NCI-H82 (cell line): ENCODE data around the gene BMPR1B.
A peak's percentile ranks its signal among the peaks of the same experiment; 100 is the strongest.
"Not testable (repeated sequence)": the region's sequence is repeated elsewhere in the genome, so short reads cannot be mapped to it uniquely, and the experiment has no call there.

ENCODE experiments used
- DNase-seq: peaks from one replicate; lab custom pipeline; 2025; lab: John Stamatoyannopoulos, UW

BMPR1B gene

GRCh38 chr4:94763005-94763404 lies 5.2 kb downstream of the BMPR1B start:
- no peak for DNase-seq

- no peak for DNase-seq
These were observed 5.7 kb downstream of the BMPR1B start for GRCh38 chr4:94763500-94763899.

- DNase-seq, result no peak
These were observed 6.3 kb downstream of the BMPR1B start for GRCh38 chr4:94764069-94764468.

DNA sequence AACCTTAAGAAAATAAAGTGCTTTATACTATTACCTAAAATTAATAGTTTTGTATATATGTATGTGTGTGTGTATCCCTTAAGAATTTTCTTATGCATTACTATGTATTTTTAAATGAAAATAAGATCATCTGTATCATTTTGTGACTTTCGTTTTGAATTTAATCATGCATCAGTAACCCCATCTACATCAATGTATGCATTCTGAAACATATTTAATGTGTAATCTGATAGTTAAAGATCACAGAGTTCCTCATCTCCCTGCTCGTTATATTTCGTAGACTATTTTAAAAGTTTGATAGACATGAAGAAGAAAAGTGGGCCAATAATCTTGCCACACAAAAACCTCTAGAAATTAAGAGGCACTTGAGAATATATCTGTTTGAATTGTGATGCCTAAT lies 7.4 kb downstream of the BMPR1B start:
- DNase-seq, result no peak

DNA sequence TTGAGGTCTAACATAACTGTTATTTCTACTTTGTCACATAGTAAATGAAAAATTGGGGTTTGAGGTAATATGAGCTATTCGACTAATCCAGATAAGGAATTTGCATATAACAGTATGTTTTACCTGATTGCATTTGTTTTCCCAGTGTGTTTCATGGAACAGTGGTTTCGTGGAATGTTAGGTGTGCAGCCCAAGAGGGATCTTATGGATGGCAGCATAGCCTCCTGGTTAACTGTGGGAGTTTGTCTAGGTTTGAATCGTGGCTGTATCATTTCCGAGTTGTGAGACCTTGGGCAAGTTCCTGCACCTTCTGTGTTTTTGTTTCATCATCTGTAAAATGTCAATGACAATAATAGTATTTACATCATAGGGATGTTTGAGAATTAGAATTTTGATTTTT lies 7.9 kb downstream of the BMPR1B start:
- DNase-seq, result no peak

DNA sequence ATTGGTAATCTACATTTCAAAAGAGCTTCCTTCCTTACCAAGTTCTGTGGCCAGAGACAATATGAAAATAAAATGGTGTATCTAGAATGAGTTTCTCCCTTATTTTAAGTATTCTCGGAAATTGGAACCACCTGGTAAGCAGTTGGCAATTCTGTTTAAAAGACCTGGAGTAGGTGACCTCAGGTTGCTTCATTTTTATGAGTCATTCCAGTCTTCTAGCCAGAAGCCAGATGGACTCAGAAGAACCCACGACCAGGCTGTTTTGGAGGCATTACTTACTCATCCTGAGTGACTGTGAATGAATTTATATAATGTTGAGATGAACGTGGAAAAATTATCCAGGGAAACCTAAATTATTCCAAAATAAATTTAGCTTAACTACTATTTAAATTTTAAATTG lies 9.1 kb downstream of the BMPR1B start:
- no peak for DNase-seq

GRCh38 chr4:94767446-94767845 lies 9.7 kb downstream of the BMPR1B start:
- DNase-seq, result no peak

DNA sequence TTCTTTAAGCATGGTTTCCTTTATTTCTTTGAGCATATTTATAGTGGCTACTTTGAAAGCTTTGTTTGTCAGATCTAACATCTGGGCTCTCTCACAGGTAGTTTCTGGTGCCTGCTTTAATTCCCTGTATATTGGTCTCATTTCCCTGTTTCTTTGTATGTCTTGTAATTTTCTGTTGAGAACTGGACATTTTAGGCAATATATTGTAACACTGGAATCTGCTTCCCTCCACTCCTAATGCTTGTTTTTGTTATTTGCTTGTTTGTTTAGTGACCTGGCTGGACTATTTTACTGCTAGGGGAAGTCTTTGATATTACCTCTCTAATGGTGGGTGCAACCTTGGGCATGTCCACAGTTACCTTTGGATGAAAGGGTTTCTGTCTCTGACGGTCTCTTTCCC lies 25.0 kb downstream of the BMPR1B start:
- no peak for DNase-seq

- DNase-seq, result no peak
These were observed 33.9 kb downstream of the BMPR1B start for GRCh38 chr4:94791701-94792100.

DNA sequence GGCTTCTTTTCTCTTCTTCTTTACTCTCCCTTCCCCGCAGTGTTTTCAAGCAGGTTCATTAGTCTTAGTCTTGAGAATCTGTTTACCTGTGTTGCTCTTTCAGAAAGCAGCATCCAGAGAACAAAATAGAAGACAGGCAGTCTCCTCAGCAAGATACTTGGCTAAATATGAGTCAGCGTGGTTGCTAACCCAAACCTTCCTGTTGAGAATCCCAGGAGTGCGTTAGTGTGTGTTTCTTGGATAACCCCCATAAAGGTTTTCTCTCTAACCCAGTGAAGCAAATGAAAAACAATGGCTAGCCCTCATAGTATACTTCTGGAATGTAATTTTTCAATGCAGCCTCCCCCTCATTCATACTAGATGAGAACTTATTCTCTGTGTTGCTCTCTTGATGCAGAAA lies 41.1 kb downstream of the BMPR1B start:
- DNase-seq, result no peak

GRCh38 chr4:94801016-94801415 lies 43.3 kb downstream of the BMPR1B start:
- DNase-seq, result peak; percentile 4

GRCh38 chr4:94802091-94802490 lies 44.3 kb downstream of the BMPR1B start:
- no peak for DNase-seq

- no peak for DNase-seq
These were observed 45.4 kb downstream of the BMPR1B start for GRCh38 chr4:94803181-94803580.

DNA sequence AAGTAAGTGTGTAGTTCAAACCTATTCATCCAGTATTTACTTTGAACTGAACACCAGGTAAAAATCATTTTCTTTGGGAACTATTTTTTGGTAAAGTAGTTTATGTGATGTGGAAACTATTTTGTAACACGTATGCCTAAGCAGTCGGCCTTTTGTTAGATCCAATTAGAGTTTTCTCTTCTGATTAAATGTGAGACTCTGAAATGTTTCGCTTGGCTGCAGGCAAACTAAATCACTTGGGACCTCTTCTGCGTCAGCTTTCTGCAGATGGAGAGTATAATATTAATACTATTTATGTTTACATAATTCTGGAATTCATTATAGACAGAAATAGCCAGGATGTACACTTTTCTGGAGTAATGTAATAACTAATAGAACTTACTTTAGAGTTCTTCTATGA lies 46.9 kb downstream of the BMPR1B start:
- DNase-seq, result no peak

GRCh38 chr4:94806376-94806775 lies 48.6 kb downstream of the BMPR1B start:
- no peak for DNase-seq

DNA sequence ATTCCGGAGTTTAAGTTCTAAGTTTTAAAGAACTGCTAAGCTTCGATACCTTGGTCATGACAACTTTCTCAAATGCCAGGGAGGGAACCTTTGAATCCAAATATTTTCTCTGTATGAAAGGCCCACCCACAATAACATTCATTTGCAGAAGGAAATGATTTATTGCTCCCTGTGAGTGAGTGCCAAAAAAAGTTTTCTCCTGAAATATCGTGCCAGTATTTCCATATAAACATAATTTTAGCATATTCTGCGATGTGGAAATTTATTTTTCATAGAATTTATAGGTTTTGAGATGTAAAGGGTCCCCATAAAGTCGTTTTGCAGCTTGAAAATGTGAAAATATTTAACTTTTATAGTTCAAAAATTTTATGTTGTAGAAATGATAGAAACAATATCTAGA lies 53.9 kb downstream of the BMPR1B start:
- no peak for DNase-seq

DNA sequence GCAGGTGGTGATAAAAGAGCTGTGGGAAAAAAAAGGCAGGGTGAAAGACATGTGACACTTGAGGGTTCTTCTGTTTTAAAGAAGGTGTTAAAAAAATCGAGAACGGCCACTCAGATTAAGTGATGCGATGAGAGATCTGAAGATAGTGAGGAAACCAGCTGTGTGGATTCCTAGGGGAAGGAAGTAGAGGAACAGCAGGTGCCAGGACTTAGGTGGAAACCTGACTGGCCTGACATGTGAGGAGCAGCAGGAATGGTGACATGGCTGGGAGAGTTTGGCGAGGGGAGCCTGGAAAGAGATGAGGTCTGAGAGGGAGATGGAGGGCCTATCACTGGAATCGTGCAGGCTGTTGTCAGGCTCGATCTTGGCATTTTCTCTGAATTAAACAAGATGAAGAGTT lies 55.5 kb downstream of the BMPR1B start:
- peak; percentile 30 for DNase-seq

GRCh38 chr4:94814237-94814636 lies 56.5 kb downstream of the BMPR1B start:
- DNase-seq, result no peak

GRCh38 chr4:94819371-94820168 lies 61.8 kb downstream of the BMPR1B start:
- DNase-seq, result no peak

DNA sequence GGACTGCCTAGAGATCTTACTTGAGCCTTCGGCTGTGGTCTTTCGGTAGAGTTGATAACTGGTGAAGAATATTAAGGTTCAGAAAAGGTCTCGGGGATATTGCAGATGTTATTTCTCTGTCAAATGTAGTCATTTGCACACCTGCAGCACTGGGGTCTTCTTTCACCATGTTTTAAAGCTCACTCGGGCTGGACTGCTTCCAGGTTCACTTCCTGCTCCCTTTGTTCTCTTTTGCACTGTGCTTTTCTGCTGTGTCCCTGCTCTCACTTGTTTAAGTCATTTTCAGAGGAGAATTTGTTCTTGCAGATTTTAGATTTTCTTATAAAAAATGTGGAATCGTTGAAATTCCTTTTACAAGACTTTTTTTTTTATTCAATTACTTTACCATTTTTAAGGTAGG lies 68.5 kb downstream of the BMPR1B start:
- no peak for DNase-seq

GRCh38 chr4:94827481-94828110 lies 69.8 kb downstream of the BMPR1B start:
- DNase-seq, result no peak

DNA sequence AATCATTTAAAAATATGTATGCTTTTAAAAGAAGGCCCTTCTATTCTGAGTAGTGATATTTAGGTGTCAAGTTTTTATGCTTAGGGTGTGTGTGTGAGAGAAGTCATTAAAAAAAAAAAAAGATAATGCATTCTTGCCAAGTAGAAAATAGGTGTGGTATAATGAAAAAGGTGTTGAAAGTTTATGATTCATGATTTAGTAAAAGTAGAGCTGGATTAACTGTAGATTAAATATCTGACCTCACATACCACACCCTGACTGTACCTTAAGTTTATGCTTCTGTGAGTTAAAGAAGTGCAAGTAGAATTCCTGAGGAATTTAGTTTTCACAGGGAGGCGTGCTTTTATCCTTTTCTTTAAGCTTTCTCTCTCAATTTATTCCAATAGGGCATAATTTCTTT lies 71.1 kb downstream of the BMPR1B start:
- DNase-seq, result no peak

- peak; percentile 70 for DNase-seq
These were observed 73.9 kb downstream of the BMPR1B start for GRCh38 chr4:94831607-94832006.

- not testable (repeated sequence) for DNase-seq
These were observed 74.6 kb downstream of the BMPR1B start for GRCh38 chr4:94832329-94832728.
